Cardiac fibroblast (primary cell): ENCODE data around the gene PIH1D2.
"Not testable (repeated sequence)": the region's sequence is repeated elsewhere in the genome, so short reads cannot be mapped to it uniquely, and the experiment has no call there.

ENCODE experiments used
- DNase-seq, 2 donors: peaks; one replicate each; pipeline versions ENCODE4 v3.0.0 to v3.0.0-alpha.2; 2010; ENCODE audit warnings: low read depth in 2 of 2
- H3K4me3 ChIP-seq, 2 donors: replicated peaks in 1 of 2; 1 replicate in 1 of 2; 2 replicates in 1 of 2; pipeline ENCODE4 v1.5.1; 2011; ENCODE audit warnings: low read depth in 2 of 2, low read length in 2 of 2, mild to moderate bottlenecking in 2 of 2, moderate library complexity in 1 of 2
- CTCF ChIP-seq: IDR thresholded peaks from one replicate; pipeline ENCODE4 v1.5.1; 2011; ENCODE audit warnings: low read depth, mild to moderate bottlenecking, low read length, inconsistent platforms

The PIH1D2 gene

GRCh38 chr11:112057170-112057569 lies 16.6 kb downstream of the PIH1D2 start:
- no peak for TF ChIP-seq CTCF
- DNase-seq, result no peak
- no peak overlapping the region for H3K4me3 ChIP-seq

- TF ChIP-seq CTCF, result no peak
- H3K4me3 ChIP-seq, result no peak overlapping the region
- no peak for DNase-seq
These were observed 22.0 kb downstream of the PIH1D2 start for GRCh38 chr11:112051768-112052167.

DNA sequence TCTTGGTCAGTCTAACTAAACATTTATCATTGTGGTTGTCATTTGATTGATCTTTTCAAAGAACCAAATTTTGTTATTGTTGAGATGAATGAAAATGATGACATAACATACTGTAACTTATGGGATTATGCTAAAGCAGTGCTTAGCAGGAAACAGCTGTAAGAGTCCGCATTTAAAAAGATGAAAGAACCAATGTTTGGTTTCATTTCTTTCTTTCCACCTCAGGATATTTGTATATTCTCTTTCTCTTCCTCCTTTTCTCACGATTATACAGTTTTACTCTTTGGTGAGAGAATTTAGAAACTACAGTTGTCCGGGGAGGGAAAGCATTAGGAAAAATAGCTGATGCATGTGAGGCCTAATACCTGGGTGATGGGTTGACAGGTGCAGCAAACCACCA lies 23.1 kb downstream of the PIH1D2 start:
- no peak for DNase-seq
- no peak for TF ChIP-seq CTCF
- H3K4me3 ChIP-seq, result no peak overlapping the region

DNA sequence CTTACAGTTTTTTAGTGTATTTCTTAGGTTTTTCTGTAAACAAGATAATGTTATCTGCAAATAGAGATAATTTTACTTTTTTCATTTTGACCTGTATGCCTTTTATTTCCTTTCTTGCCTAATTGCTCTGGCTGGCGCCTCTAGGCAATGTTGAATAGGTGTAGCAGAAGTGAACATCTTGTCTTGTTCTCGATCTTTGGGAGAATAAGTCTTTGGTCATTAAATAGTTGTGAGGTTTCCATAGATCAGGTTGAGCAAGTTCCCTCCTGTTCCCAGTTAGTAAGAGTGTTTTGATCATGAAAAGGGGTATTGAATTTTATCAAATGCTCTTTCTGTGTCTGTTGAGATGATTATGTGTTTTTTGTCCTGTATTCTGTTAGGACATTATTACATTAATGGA lies 24.0 kb downstream of the PIH1D2 start:
- no peak for DNase-seq
- no peak overlapping the region for H3K4me3 ChIP-seq
- no peak for TF ChIP-seq CTCF

- DNase-seq, H3K4me3 ChIP-seq: not testable (repeated sequence)
These were observed 25.6 kb downstream of the PIH1D2 start for GRCh38 chr11:112048256-112048655.

DNA sequence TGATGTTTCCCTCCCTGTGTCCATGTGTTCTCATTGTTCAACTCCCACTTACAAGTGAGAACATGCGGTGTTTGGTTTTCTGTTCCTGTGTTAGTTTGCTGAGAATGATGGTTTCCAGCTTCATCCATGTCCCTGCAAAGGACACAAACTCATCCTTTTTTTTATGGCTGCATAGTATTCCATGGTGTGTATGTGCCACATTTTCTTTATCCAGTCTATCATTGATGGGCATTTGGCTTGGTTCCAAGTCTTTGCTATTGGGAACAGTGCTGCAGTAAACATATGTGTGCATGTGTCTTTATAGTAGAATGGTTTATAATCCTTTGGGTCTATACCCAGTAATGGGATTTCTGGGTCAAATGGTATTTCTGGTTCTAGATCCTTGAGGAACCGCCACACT lies 27.2 kb downstream of the PIH1D2 start:
- DNase-seq, H3K4me3 ChIP-seq: not testable (repeated sequence)

DNA sequence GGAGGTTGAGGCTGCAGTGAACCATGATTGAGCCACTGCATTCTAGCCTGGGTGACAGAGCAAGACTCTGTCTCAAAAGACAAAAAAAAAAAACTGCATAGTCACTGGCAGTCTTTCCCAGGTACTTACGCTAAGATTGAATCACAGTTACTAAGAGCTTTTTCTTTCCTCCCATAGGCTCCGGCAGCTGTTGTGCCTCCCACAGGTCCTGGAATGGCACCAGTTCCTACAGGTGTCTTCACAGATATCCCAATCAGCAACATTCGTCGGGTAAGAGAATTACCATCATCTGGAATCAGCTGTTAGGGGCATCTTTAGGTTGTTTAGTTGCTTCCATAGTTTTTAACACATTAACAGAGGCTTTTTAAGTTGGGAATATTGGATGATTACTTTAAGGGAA lies 28.9 kb downstream of the PIH1D2 start:
- no peak for TF ChIP-seq CTCF
- H3K4me3 ChIP-seq, result no peak overlapping the region
- no peak for DNase-seq

GRCh38 chr11:112042961-112043304 lies 30.9 kb downstream of the PIH1D2 start:
- no peak overlapping the region for H3K4me3 ChIP-seq
- TF ChIP-seq CTCF, result no peak
- no peak for DNase-seq
